ENCODE measurements around the gene PAX4.

- TF ChIP-seq POLR2A (IDR thresholded peaks at IDR 0.05), result no peak
- TF ChIP-seq, protein P1, sequence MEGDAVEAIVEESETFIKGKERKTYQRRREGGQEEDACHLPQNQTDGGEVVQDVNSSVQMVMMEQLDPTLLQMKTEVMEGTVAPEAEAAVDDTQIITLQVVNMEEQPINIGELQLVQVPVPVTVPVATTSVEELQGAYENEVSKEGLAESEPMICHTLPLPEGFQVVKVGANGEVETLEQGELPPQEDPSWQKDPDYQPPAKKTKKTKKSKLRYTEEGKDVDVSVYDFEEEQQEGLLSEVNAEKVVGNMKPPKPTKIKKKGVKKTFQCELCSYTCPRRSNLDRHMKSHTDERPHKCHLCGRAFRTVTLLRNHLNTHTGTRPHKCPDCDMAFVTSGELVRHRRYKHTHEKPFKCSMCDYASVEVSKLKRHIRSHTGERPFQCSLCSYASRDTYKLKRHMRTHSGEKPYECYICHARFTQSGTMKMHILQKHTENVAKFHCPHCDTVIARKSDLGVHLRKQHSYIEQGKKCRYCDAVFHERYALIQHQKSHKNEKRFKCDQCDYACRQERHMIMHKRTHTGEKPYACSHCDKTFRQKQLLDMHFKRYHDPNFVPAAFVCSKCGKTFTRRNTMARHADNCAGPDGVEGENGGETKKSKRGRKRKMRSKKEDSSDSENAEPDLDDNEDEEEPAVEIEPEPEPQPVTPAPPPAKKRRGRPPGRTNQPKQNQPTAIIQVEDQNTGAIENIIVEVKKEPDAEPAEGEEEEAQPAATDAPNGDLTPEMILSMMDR (IDR thresholded peaks at IDR 0.05), result no peak
Observed at GRCh38 chr7:127591189-127591588, 26.8 kb downstream of the PAX4 start.

Measured in esophagus squamous epithelium (tissue), 4 donors.